Gastrocnemius medialis (tissue), 4 donors: ENCODE results near the gene C6orf89. TPM values are rescaled to one million over a fixed set of nuclear protein-coding genes. Genes with fewer than 3 reads are reported as not detected.
A peak's percentile ranks its signal among the peaks of the same experiment; 100 is the strongest.

Experiments used
- ATAC-seq, 2 donors: fragments of 150-250 bp; one replicate each; pipeline ENCODE4 v1.9.1; 2016
- DNase-seq, 2 donors: peaks; one replicate each; pipeline ENCODE4 v3.0.0-alpha.2; 2019
- H3K27ac ChIP-seq, 4 donors: fragments of 200-600 bp; sonication (generic); 1 replicate in 1 of 4; 2 replicates in 3 of 4; pipeline ENCODE4 v1.5.1; 2016 to 2018; ENCODE audit warnings: mild to moderate bottlenecking in 2 of 4, moderate library complexity in 1 of 4
- H3K27me3 ChIP-seq, 3 donors: fragments of 200-600 bp; sonication (generic) in 2 of 3; 1 replicate in 1 of 3; 2 replicates in 2 of 3; pipeline versions ENCODE4 v1.5.1 to v1.6.0; 2016 to 2019; ENCODE audit warnings: mild to moderate bottlenecking in 1 of 3, moderate library complexity in 1 of 3
- H3K36me3 ChIP-seq, 2 donors: fragments of 200-600 bp; sonication (generic) in 1 of 2; one replicate each; pipeline ENCODE4 v1.5.1; 2017 to 2018
- H3K4me1 ChIP-seq, 2 donors: fragments of 200-600 bp; sonication (generic) in 1 of 2; one replicate each; pipeline ENCODE4 v1.5.1; 2016 to 2017; ENCODE audit warnings: mild to moderate bottlenecking in 2 of 2
- H3K4me3 ChIP-seq, 4 donors: fragments of 200-600 bp; sonication (generic) in 3 of 4; 1 replicate in 1 of 4; 2 replicates in 3 of 4; pipeline ENCODE4 v1.5.1; 2016 to 2019; ENCODE audit warnings: mild to moderate bottlenecking in 2 of 4
- H3K9me3 ChIP-seq, 3 donors: fragments of 200-600 bp; sonication (generic) in 2 of 3; 1 replicate in 1 of 3; 2 replicates in 2 of 3; pipeline ENCODE4 v1.5.1; 2016 to 2019
- POLR2A ChIP-seq, 2 donors: fragments of 450-650 bp; IDR thresholded peaks; one replicate each; pipeline ENCODE4 v1.6.1; 2017; ENCODE audit warnings: antibody characterized with exemption in 2 of 2, mild to moderate bottlenecking in 2 of 2, moderate library complexity in 2 of 2
- in situ Hi-C, 4 donors: fragments of 200-750 bp; cut with MboI; loops; one replicate each; pipeline versions ENCODE4 v1.15.0 to v1.8.0; 2017; ENCODE audit warnings: low sequenced_read_pairs in 4 of 4
- intact Hi-C: fragments of 100-400 bp; cut with DNase I; formaldehyde crosslinking; loops from one replicate; pipeline ENCODE4 v1.15.1; 2023; ENCODE audit warnings: low total_unique reads
- total RNA-seq, 4 donors: library from RNA; depleted of rRNA; stranded (reverse); fragments of >200 nt; gene quantifications; one replicate each; pipeline versions ENCODE4 v1.1.0 to v1.2.3, GENCODE V29; 2016
- TF ChIP-seq, protein P1 (sequence below), 5 experiments: fragments of 450-650 bp in 3 of 5; fragments of 200-600 bp in 2 of 5; sonication (generic) in 2 of 5; IDR thresholded peaks in 4 of 5; conservative IDR thresholded peaks in 1 of 5; 1 replicate in 4 of 5; 2 replicates in 1 of 5; pipeline ENCODE4 v1.5.1; 2016 to 2019; ENCODE audit warnings: antibody characterized with exemption in 5 of 5, mild to moderate bottlenecking in 3 of 5, moderate library complexity in 3 of 5

C6orf89 gene
- total RNA-seq, 4 donors from 2014 or later: 30.8 to 53.2 (median 38.8) TPM

DNA sequence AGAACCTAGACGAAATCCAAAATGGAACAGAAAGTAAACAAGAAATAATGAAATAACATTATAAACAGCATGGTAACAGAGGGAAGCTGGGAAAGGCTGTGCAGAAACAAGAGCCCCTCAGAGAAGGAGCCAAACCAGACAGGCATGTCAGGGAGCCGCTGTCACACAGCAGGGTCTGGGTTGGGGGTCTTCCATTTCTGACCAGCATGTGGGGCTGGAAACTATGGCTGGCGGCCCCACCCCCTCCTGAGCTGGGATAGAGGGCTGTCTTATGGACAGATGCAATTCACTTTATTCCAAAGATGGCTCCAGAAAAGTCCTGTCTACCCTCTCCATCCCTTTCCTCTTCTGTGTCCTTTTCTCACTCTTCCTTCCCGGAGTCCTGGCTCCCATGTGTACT is 27.3 kb downstream of the C6orf89 start:
- no peaks in the 10 kb centered on the region for H3K27me3 ChIP-seq
- TF ChIP-seq, protein P1, sequence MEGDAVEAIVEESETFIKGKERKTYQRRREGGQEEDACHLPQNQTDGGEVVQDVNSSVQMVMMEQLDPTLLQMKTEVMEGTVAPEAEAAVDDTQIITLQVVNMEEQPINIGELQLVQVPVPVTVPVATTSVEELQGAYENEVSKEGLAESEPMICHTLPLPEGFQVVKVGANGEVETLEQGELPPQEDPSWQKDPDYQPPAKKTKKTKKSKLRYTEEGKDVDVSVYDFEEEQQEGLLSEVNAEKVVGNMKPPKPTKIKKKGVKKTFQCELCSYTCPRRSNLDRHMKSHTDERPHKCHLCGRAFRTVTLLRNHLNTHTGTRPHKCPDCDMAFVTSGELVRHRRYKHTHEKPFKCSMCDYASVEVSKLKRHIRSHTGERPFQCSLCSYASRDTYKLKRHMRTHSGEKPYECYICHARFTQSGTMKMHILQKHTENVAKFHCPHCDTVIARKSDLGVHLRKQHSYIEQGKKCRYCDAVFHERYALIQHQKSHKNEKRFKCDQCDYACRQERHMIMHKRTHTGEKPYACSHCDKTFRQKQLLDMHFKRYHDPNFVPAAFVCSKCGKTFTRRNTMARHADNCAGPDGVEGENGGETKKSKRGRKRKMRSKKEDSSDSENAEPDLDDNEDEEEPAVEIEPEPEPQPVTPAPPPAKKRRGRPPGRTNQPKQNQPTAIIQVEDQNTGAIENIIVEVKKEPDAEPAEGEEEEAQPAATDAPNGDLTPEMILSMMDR (IDR thresholded peaks at IDR 0.05 in 4 of 5, conservative IDR thresholded peaks at IDR 0.05 in 1 of 5): no peak
- no peak for TF ChIP-seq POLR2A (IDR thresholded peaks at IDR 0.05)
- peaks cover 0 to 59% of the 10 kb centered on the region in 2 donors for H3K36me3 ChIP-seq
- DNase-seq (no peak), ATAC-seq (no peak)
- no peaks in the 10 kb centered on the region for H3K9me3 ChIP-seq
- H3K4me3 ChIP-seq: no peak overlapping the region
- in situ Hi-C loops (no loop called here), intact Hi-C loops (no loop called here)
- H3K4me1 ChIP-seq: peaks cover 1 to 8% of the 10 kb centered on the region in 2 donors
- no peak overlapping the region for H3K27ac ChIP-seq

DNA sequence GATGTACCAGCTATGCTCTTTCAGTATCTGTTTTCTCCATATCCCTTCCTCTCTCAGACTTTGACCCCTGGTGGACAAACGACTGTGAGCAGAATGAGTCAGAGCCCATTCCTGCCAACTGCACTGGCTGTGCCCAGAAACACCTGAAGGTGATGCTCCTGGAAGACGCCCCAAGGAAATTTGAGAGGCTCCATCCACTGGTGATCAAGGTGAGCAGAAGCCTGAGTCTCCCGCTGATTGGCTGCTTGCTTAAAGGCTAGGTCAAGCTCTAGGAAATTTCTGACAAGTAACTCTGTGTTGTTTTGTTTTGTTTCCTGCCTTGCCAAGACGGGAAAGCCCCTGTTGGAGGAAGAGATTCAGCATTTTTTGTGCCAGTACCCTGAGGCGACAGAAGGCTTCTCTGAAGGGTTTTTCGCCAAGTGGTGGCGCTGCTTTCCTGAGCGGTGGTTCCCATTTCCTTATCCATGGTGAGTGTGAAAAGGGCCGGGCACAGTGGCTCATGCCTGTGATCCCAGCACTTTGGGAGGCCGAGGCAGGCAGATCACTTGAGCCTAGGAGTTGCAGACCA is 28.6 kb downstream of the C6orf89 start:
- Histone ChIP-seq H3K4me3 (no peak overlapping the region), H3K36me3 (peaks cover 0 to 59% of the 10 kb centered on the region in 2 donors), H3K27ac (no peak overlapping the region), H3K9me3 (no peaks in the 10 kb centered on the region), H3K4me1 (peaks cover 10 to 11% of the 10 kb centered on the region in 2 donors), H3K27me3 (no peaks in the 10 kb centered on the region)
- peak; percentile 56 to 72 for ATAC-seq
- DNase-seq: peak; percentile 32 to 63
- TF ChIP-seq, protein P1 (IDR thresholded peaks at IDR 0.05 in 4 of 5, conservative IDR thresholded peaks at IDR 0.05 in 1 of 5): peak in 2 of 5 experiments; percentile 16 to 28
- TF ChIP-seq POLR2A (IDR thresholded peaks at IDR 0.05): no peak
- in situ Hi-C loops (no loop called here), intact Hi-C loops (no loop called here)

DNA sequence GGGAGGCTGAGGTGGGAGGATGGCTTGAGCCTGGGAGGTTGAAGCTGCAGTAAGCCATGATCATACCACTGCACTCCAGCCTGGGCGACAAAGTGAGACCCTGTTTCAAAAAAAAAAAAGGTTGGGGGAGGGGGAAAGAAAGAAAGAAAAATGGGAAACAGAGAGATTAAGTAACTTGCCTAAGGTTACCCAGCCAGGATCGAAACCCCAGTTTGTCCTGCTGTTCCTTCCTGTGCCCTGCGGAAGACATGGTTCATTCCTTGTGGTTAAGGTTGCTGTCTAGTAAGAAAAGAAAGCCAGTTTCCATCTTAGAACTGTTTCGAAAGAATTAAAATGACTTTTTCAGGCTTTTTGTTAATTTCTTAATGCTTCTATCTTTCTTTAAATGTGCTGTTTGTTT is 29.8 kb downstream of the C6orf89 start:
- TF ChIP-seq, protein P1 (IDR thresholded peaks at IDR 0.05 in 4 of 5, conservative IDR thresholded peaks at IDR 0.05 in 1 of 5): no peak
- no peak for TF ChIP-seq POLR2A (IDR thresholded peaks at IDR 0.05)
- intact Hi-C loops (no loop called here), in situ Hi-C loops (no loop called here)
- peaks cover 0 to 70% of the 10 kb centered on the region in 2 donors for H3K36me3 ChIP-seq
- no peak overlapping the region for H3K27ac ChIP-seq
- no peaks in the 10 kb centered on the region for H3K27me3 ChIP-seq
- no peak overlapping the region for H3K4me3 ChIP-seq
- ATAC-seq: no peak
- DNase-seq: no peak
- no peaks in the 10 kb centered on the region for H3K9me3 ChIP-seq
- H3K4me1 ChIP-seq: peaks cover 13 to 24% of the 10 kb centered on the region in 2 donors

DNA sequence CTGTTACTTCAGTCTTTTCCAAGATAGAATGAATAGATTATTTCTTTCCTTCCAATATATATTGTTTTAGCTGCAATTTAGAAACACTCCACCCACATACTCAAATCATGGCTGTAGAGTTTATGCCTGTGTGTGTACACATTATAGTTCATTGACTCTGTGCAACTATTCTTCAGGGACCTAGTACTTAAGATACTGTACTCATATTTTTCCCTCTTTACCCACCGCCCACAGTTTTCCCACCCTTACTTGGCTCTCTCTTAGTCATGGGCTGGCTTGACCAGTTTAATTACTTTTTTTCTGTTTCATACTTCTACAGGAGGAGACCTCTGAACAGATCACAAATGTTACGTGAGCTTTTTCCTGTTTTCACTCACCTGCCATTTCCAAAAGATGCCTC is 30.4 kb downstream of the C6orf89 start:
- ATAC-seq (no peak), DNase-seq (no peak)
- in situ Hi-C loops (no loop called here), intact Hi-C loops (no loop called here)
- H3K27me3 ChIP-seq: no peaks in the 10 kb centered on the region
- H3K4me1 ChIP-seq: peaks cover 13 to 24% of the 10 kb centered on the region in 2 donors
- H3K27ac ChIP-seq: no peak overlapping the region
- H3K9me3 ChIP-seq: no peaks in the 10 kb centered on the region
- H3K4me3 ChIP-seq: no peak overlapping the region
- H3K36me3 ChIP-seq: peaks cover 0 to 74% of the 10 kb centered on the region in 2 donors
- TF ChIP-seq, protein P1 (IDR thresholded peaks at IDR 0.05 in 4 of 5, conservative IDR thresholded peaks at IDR 0.05 in 1 of 5): no peak
- no peak for TF ChIP-seq POLR2A (IDR thresholded peaks at IDR 0.05)
